Gastrocnemius medialis (tissue), 4 donors: Measurements from ENCODE around the gene EFNA1. TPM values are rescaled to one million over a fixed set of nuclear protein-coding genes. Genes with fewer than 3 reads are reported as not detected.

ENCODE experiments used
- ATAC-seq, 2 donors: fragments of 150-250 bp; one replicate each; pipeline ENCODE4 v1.9.1; 2016
- DNase-seq, 2 donors: peaks; one replicate each; pipeline ENCODE4 v3.0.0-alpha.2; 2019
- H3K27ac ChIP-seq, 4 donors: fragments of 200-600 bp; sonication (generic); 1 replicate in 1 of 4; 2 replicates in 3 of 4; pipeline ENCODE4 v1.5.1; 2016 to 2018; ENCODE audit warnings: mild to moderate bottlenecking in 2 of 4, moderate library complexity in 1 of 4
- H3K27me3 ChIP-seq, 3 donors: fragments of 200-600 bp; sonication (generic) in 2 of 3; 1 replicate in 1 of 3; 2 replicates in 2 of 3; pipeline versions ENCODE4 v1.5.1 to v1.6.0; 2016 to 2019; ENCODE audit warnings: mild to moderate bottlenecking in 1 of 3, moderate library complexity in 1 of 3
- H3K36me3 ChIP-seq, 2 donors: fragments of 200-600 bp; sonication (generic) in 1 of 2; one replicate each; pipeline ENCODE4 v1.5.1; 2017 to 2018
- H3K4me1 ChIP-seq, 2 donors: fragments of 200-600 bp; sonication (generic) in 1 of 2; one replicate each; pipeline ENCODE4 v1.5.1; 2016 to 2017; ENCODE audit warnings: mild to moderate bottlenecking in 2 of 2
- H3K4me3 ChIP-seq, 4 donors: fragments of 200-600 bp; sonication (generic) in 3 of 4; 1 replicate in 1 of 4; 2 replicates in 3 of 4; pipeline ENCODE4 v1.5.1; 2016 to 2019; ENCODE audit warnings: mild to moderate bottlenecking in 2 of 4
- H3K9me3 ChIP-seq, 3 donors: fragments of 200-600 bp; sonication (generic) in 2 of 3; 1 replicate in 1 of 3; 2 replicates in 2 of 3; pipeline ENCODE4 v1.5.1; 2016 to 2019
- POLR2A ChIP-seq, 2 donors: fragments of 450-650 bp; IDR thresholded peaks; one replicate each; pipeline ENCODE4 v1.6.1; 2017; ENCODE audit warnings: antibody characterized with exemption in 2 of 2, mild to moderate bottlenecking in 2 of 2, moderate library complexity in 2 of 2
- in situ Hi-C, 4 donors: fragments of 200-750 bp; cut with MboI; loops; one replicate each; pipeline versions ENCODE4 v1.15.0 to v1.8.0; 2017; ENCODE audit warnings: low sequenced_read_pairs in 4 of 4
- intact Hi-C: fragments of 100-400 bp; cut with DNase I; formaldehyde crosslinking; loops from one replicate; pipeline ENCODE4 v1.15.1; 2023; ENCODE audit warnings: low total_unique reads
- total RNA-seq, 4 donors: library from RNA; depleted of rRNA; stranded (reverse); fragments of >200 nt; gene quantifications; one replicate each; pipeline versions ENCODE4 v1.1.0 to v1.2.3, GENCODE V29; 2016
- TF ChIP-seq, protein P1 (sequence below), 5 experiments: fragments of 450-650 bp in 3 of 5; fragments of 200-600 bp in 2 of 5; sonication (generic) in 2 of 5; IDR thresholded peaks in 4 of 5; conservative IDR thresholded peaks in 1 of 5; 1 replicate in 4 of 5; 2 replicates in 1 of 5; pipeline ENCODE4 v1.5.1; 2016 to 2019; ENCODE audit warnings: antibody characterized with exemption in 5 of 5, mild to moderate bottlenecking in 3 of 5, moderate library complexity in 3 of 5

Gene EFNA1
- total RNA-seq, 4 donors from 2014 or later = 12.6 to 35.1 (median 14.4) TPM

- TF ChIP-seq, protein P1, sequence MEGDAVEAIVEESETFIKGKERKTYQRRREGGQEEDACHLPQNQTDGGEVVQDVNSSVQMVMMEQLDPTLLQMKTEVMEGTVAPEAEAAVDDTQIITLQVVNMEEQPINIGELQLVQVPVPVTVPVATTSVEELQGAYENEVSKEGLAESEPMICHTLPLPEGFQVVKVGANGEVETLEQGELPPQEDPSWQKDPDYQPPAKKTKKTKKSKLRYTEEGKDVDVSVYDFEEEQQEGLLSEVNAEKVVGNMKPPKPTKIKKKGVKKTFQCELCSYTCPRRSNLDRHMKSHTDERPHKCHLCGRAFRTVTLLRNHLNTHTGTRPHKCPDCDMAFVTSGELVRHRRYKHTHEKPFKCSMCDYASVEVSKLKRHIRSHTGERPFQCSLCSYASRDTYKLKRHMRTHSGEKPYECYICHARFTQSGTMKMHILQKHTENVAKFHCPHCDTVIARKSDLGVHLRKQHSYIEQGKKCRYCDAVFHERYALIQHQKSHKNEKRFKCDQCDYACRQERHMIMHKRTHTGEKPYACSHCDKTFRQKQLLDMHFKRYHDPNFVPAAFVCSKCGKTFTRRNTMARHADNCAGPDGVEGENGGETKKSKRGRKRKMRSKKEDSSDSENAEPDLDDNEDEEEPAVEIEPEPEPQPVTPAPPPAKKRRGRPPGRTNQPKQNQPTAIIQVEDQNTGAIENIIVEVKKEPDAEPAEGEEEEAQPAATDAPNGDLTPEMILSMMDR (IDR thresholded peaks at IDR 0.05 in 4 of 5, conservative IDR thresholded peaks at IDR 0.05 in 1 of 5) = peak; percentile 71 to 94 (median 93)
- peak in 1 of 2 donors; percentile 53 for TF ChIP-seq POLR2A (IDR thresholded peaks at IDR 0.05)
- in situ Hi-C loops (no loop called here), intact Hi-C loops (loop anchor here (2.0 to 5.0 kb wide), 3 partner anchors 20 to 54 kb away; partner anchors contain the start of gene SLC50A1)
- Histone ChIP-seq H3K4me1 (peaks cover 14 to 16% of the 10 kb centered on the region in 2 donors), H3K9me3 (no peaks in the 10 kb centered on the region), H3K27me3 (peaks cover 15 to 21% (median 18%) of the 10 kb centered on the region in 3 donors), H3K4me3 (peak within 1 kb of the TSS; percentile 82 to 99 (median 91)), H3K36me3 (peaks cover 0 to 23% of the 10 kb centered on the region in 2 donors), H3K27ac (peak within 1 kb of the TSS; percentile 91 to 97 (median 96))
- ATAC-seq (peak; percentile 93 to 95), DNase-seq (peak; percentile 91 to 96)
Observed at GRCh38 chr1:155172732-155173477, 45.2 kb downstream of the EFNA1 start, which contains the start of gene KRTCAP2. Gene KRTCAP2 (minus strand): TSS chr1:155173304. CDS start chr1:155173224, 80 bp downstream.

DNA sequence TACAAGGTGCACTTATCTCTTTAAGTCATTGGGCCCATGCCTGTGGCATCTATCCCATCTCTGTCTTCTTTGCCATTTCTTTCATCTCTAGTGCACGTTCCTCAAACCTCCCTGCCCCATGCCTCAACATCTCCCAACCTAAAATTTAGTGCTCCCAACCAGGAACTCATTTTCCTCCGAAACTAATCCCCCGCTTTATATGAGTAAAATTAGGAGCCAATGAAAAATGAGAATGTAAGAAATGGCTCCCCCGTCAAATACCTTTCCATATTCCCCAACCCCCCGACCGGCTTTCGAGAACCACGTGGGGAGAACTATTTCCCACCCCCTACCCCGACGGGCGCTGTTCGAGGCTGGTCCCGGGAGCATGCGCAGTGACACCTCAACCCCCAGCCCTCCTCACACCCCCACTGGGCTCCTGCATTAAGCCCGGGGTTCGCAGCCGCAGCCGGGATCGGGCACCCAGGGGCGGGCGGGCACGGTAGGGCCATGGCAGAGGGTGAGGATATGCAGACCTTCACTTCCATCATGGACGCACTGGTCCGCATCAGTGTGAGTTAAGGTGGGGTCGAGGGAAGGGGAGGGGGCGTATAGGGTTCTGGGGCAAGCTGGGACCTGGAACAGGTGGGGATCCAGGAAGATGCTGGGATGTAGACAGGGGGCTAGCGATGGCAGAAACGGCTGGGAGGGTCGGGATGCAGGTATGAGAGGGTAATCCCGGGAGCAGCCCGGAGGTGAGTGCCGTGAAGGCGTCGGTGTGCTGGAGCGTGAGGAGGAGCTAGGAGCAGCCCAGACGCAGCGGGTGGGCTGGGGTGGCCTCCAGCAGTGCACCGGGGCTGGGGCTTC, 46.0 kb downstream of the EFNA1 start, which contains the start of gene TRIM46:
Gene TRIM46, plus strand, starts transcription at position 372 of the 846 bp plus-strand sequence. Its CDS starts 118 bp downstream, at position 490.
- peaks cover 0 to 21% of the 10 kb centered on the region in 2 donors for H3K36me3 ChIP-seq
- H3K4me3 ChIP-seq = peak within 1 kb of the TSS; percentile 82 to 99 (median 91)
- no peak for ATAC-seq
- H3K27ac ChIP-seq = peak within 1 kb of the TSS; percentile 91 to 97 (median 96)
- no peak for DNase-seq
- no peak for TF ChIP-seq POLR2A (IDR thresholded peaks at IDR 0.05)
- TF ChIP-seq, protein P1 (IDR thresholded peaks at IDR 0.05 in 4 of 5, conservative IDR thresholded peaks at IDR 0.05 in 1 of 5) = no peak
- in situ Hi-C loops = no loop called here
- H3K9me3 ChIP-seq = no peaks in the 10 kb centered on the region
- intact Hi-C loops = loop anchor here (2.0 to 5.0 kb wide), 3 partner anchors 19 to 54 kb away; partner anchors contain the start of gene SLC50A1
- H3K27me3 ChIP-seq = peaks cover 15 to 21% (median 18%) of the 10 kb centered on the region in 3 donors
- peaks cover 14% of the 10 kb centered on the region in 2 donors for H3K4me1 ChIP-seq

DNA sequence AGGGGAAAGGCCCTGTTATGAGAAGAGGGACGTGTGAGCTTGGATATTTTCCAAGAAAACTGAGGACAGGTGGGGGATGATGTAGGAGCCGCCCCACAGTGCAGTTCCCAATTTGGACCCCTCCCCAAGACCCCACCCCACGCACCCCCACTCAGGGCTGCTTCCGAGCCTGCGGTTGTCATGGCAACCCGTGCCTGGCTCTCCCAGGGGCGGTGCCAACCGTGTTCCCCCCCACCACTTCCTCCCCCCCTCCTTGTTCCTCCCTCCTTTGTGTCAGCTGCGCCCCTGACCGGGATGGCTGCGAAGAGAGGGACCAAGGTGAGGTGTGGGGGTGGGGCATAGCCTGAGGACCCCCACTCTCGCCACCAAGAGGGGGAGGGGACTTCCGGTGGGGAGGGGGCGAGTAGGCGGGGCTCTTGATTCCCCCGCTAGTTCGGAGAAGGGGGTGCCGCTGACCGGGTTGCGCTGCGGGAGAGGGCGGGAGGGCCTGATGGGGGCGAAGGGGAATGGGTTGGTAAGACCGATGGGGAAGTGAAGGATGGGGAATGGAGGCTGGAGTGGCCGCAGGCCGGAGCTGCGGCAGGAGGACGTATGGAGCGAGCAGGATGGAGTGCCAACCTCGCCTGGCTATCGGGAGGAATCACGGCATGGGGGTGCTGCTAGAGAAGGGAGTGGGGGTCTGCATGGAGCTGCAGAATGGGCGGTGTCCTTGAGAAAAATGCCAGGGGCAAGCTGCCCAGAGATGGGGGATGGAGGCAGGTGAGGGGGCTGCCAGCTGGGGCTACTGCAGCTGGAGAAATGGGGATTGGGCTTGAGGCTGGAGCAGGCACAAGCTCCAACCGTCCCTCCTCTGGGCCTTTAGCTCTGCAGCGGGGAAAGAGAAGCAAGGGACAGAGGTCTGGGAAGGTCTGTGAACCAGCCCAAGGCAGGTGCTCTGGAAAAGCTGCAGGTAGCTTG, 46.9 kb downstream of the EFNA1 start:
- H3K9me3 ChIP-seq = no peaks in the 10 kb centered on the region
- in situ Hi-C loops (no loop called here), intact Hi-C loops (loop anchor here (5.0 kb wide), 1 partner anchor 53 kb away; no protein-coding TSS in a partner anchor)

More for the DNA sequence above, 46.9 kb downstream of the EFNA1 start:
- Histone ChIP-seq H3K4me3 (peak overlapping the region in 1 of 4 donors; percentile 97), H3K4me1 (peaks cover 14% of the 10 kb centered on the region in 2 donors), H3K36me3 (peaks cover 0 to 13% of the 10 kb centered on the region in 2 donors), H3K27ac (no peak overlapping the region), H3K27me3 (peaks cover 15 to 21% (median 18%) of the 10 kb centered on the region in 3 donors)
- TF ChIP-seq, protein P1 (IDR thresholded peaks at IDR 0.05 in 4 of 5, conservative IDR thresholded peaks at IDR 0.05 in 1 of 5) = no peak
- TF ChIP-seq POLR2A (IDR thresholded peaks at IDR 0.05) = no peak
- ATAC-seq = no peak
- no peak for DNase-seq
